NT2/D1 (cell line): ENCODE results near the gene SHC3.

Source experiments
- DNase-seq: peaks from one replicate; pipeline ENCODE4 v3.0.0-alpha.2; 2011; ENCODE audit warnings: low read depth, low spot score
- H3K27me3 ChIP-seq: 2 replicates; pipeline ENCODE4 v1.6.0; 2011; ENCODE audit warnings: mild to moderate bottlenecking; ENCODE audit not compliant: insufficient read length, insufficient read depth
- H3K36me3 ChIP-seq: 2 replicates; pipeline ENCODE4 v1.6.1; 2011; ENCODE audit warnings: mild to moderate bottlenecking, low read length, mixed read lengths; ENCODE audit not compliant: insufficient read depth, insufficient read length
- H3K4me1 ChIP-seq: 2 replicates; pipeline ENCODE4 v1.5.1; 2011; ENCODE audit not compliant: insufficient read depth, insufficient read length
- H3K4me3 ChIP-seq: 2 replicates; pipeline ENCODE4 v1.5.1; 2011; ENCODE audit warnings: low read depth; ENCODE audit not compliant: insufficient read length
- H3K9ac ChIP-seq: 2 replicates; pipeline ENCODE4 v1.6.0; 2011; ENCODE audit warnings: low read depth; ENCODE audit not compliant: insufficient read length
- H3K9me3 ChIP-seq: 2 replicates; pipeline ENCODE4 v1.5.1; 2011; ENCODE audit warnings: mild to moderate bottlenecking, low read length; ENCODE audit not compliant: insufficient read depth
- SUZ12 ChIP-seq: IDR thresholded peaks from 2 replicates; pipeline ENCODE4 v1.6.1; 2011; ENCODE audit not compliant: insufficient read length, insufficient read depth; ENCODE audit errors: extremely low read depth
- YY1 ChIP-seq: IDR thresholded peaks from 2 replicates; pipeline ENCODE4 v1.6.1; 2011; ENCODE audit not compliant: insufficient read length, insufficient read depth
- ZNF274 ChIP-seq: IDR thresholded peaks from 2 replicates; pipeline ENCODE4 v1.6.1; 2011; ENCODE audit warnings: mild to moderate bottlenecking, low read depth, low read length

The SHC3 gene

GRCh38 chr9:88990041-88990728 is 188.4 kb downstream of the SHC3 start:
- Histone ChIP-seq H3K4me1 (peaks cover 5% of the 10 kb centered on the region), H3K36me3 (peaks cover 20% of the 10 kb centered on the region), H3K9ac (peak overlapping the region; percentile 61), H3K27me3 (no peaks in the 10 kb centered on the region), H3K4me3 (peak overlapping the region; percentile 54), H3K9me3 (no peaks in the 10 kb centered on the region)
- no peak for TF ChIP-seq YY1
- TF ChIP-seq ZNF274 = no peak
- TF ChIP-seq SUZ12 = no peak
- DNase-seq = no peak

- no peak for DNase-seq
- Histone ChIP-seq H3K36me3 (peaks cover 8% of the 10 kb centered on the region), H3K27me3 (no peaks in the 10 kb centered on the region), H3K4me1 (peaks cover 5% of the 10 kb centered on the region), H3K9me3 (no peaks in the 10 kb centered on the region), H3K9ac (no peak overlapping the region), H3K4me3 (no peak overlapping the region)
- no peak for TF ChIP-seq YY1
- no peak for TF ChIP-seq ZNF274
- no peak for TF ChIP-seq SUZ12
These were observed 189.6 kb downstream of the SHC3 start for GRCh38 chr9:88988796-88989641.

GRCh38 chr9:88987661-88988060 is 191.0 kb downstream of the SHC3 start:
- Histone ChIP-seq H3K36me3 (no peaks in the 10 kb centered on the region), H3K9me3 (no peaks in the 10 kb centered on the region), H3K27me3 (no peaks in the 10 kb centered on the region), H3K9ac (no peak overlapping the region), H3K4me1 (peaks cover 5% of the 10 kb centered on the region), H3K4me3 (no peak overlapping the region)
- TF ChIP-seq YY1 (no peak), SUZ12 (no peak), ZNF274 (no peak)
- DNase-seq = no peak

- DNase-seq = no peak
- Histone ChIP-seq H3K9ac (no peak overlapping the region), H3K36me3 (no peaks in the 10 kb centered on the region), H3K4me3 (no peak overlapping the region), H3K27me3 (no peaks in the 10 kb centered on the region), H3K4me1 (peaks cover 5% of the 10 kb centered on the region), H3K9me3 (peaks cover 7% of the 10 kb centered on the region; the same call in 1 of the 2 replicates)
- TF ChIP-seq ZNF274 (no peak), YY1 (no peak), SUZ12 (no peak)
These were observed 191.8 kb downstream of the SHC3 start for GRCh38 chr9:88986776-88987175.

GRCh38 chr9:88985616-88986015 is 193.0 kb downstream of the SHC3 start:
- no peak for DNase-seq
- Histone ChIP-seq H3K36me3 (no peaks in the 10 kb centered on the region), H3K4me1 (peaks cover 5% of the 10 kb centered on the region), H3K9ac (no peak overlapping the region), H3K4me3 (no peak overlapping the region), H3K27me3 (no peaks in the 10 kb centered on the region), H3K9me3 (peaks cover 19% of the 10 kb centered on the region; the same call in 1 of the 2 replicates)
- no peak for TF ChIP-seq SUZ12
- no peak for TF ChIP-seq ZNF274
- TF ChIP-seq YY1 = no peak

- peaks cover 3% of the 10 kb centered on the region for H3K4me1 ChIP-seq
- H3K36me3 ChIP-seq = no peaks in the 10 kb centered on the region
- H3K4me3 ChIP-seq = no peak overlapping the region
- DNase-seq = no peak
- no peak overlapping the region for H3K9ac ChIP-seq
- H3K9me3 ChIP-seq = peaks cover 27% of the 10 kb centered on the region; the same call in 1 of the 2 replicates
- H3K27me3 ChIP-seq = no peaks in the 10 kb centered on the region
- TF ChIP-seq SUZ12 = no peak
- no peak for TF ChIP-seq YY1
- no peak for TF ChIP-seq ZNF274
These were observed 194.1 kb downstream of the SHC3 start for GRCh38 chr9:88984543-88984883.

GRCh38 chr9:88983865-88984542 is 194.6 kb downstream of the SHC3 start:
- Histone ChIP-seq H3K27me3 (no peaks in the 10 kb centered on the region), H3K4me1 (no peaks in the 10 kb centered on the region), H3K36me3 (no peaks in the 10 kb centered on the region), H3K9me3 (peaks cover 32% of the 10 kb centered on the region; the same call in 1 of the 2 replicates), H3K9ac (no peak overlapping the region), H3K4me3 (no peak overlapping the region)
- TF ChIP-seq ZNF274 = no peak
- TF ChIP-seq SUZ12 = no peak
- TF ChIP-seq YY1 = no peak
- DNase-seq = no peak
